Choroid plexus epithelial cell (primary cell): Measurements from ENCODE around the gene MIA2.
"Not testable (repeated sequence)": the region's sequence is repeated elsewhere in the genome, so short reads cannot be mapped to it uniquely, and the experiment has no call there.

ENCODE experiments used
- DNase-seq: peaks from one replicate; pipeline ENCODE4 v3.0.0-alpha.2; 2010; ENCODE audit warnings: low read depth
- H3K4me3 ChIP-seq: 2 replicates; pipeline ENCODE4 v1.5.1; 2011; ENCODE audit warnings: low read depth, mild to moderate bottlenecking, control low read depth, low read length, moderate library complexity
- TF ChIP-seq, protein P1 (sequence below): conservative IDR thresholded peaks from 2 replicates; pipeline ENCODE4 v1.5.1; 2011; ENCODE audit warnings: low read depth, mild to moderate bottlenecking, control low read depth, inconsistent platforms, low read length, moderate library complexity

The MIA2 gene

GRCh38 chr14:39316830-39317553, 83.3 kb downstream of the MIA2 start:
- no peak for DNase-seq
- TF ChIP-seq, protein P1, sequence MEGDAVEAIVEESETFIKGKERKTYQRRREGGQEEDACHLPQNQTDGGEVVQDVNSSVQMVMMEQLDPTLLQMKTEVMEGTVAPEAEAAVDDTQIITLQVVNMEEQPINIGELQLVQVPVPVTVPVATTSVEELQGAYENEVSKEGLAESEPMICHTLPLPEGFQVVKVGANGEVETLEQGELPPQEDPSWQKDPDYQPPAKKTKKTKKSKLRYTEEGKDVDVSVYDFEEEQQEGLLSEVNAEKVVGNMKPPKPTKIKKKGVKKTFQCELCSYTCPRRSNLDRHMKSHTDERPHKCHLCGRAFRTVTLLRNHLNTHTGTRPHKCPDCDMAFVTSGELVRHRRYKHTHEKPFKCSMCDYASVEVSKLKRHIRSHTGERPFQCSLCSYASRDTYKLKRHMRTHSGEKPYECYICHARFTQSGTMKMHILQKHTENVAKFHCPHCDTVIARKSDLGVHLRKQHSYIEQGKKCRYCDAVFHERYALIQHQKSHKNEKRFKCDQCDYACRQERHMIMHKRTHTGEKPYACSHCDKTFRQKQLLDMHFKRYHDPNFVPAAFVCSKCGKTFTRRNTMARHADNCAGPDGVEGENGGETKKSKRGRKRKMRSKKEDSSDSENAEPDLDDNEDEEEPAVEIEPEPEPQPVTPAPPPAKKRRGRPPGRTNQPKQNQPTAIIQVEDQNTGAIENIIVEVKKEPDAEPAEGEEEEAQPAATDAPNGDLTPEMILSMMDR, result no peak
- H3K4me3 ChIP-seq, result no peak overlapping the region

DNA sequence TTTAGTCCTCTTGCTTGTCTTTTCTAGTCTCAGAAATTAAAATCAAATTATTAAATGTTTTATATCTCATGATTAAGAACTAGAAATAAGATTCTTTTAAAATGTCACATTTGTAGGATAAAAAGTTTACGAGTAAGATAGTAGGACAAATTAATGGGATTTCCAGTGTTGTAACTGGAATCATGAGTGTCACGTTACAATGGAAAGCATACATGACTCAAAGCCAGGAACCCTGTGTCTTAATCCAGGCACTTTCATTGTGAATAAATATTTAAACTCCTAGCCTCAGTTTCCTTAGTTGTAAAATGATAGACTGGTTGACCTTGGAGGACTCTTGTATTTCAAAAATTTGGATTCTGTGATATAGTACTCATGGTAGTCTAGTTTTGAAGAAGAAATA, 84.9 kb downstream of the MIA2 start:
- DNase-seq, result no peak
- TF ChIP-seq, protein P1, result no peak
- H3K4me3 ChIP-seq, result no peak overlapping the region

GRCh38 chr14:39319381-39319780, 85.7 kb downstream of the MIA2 start:
- TF ChIP-seq, protein P1, result no peak
- DNase-seq, result no peak
- H3K4me3 ChIP-seq, result no peak overlapping the region

DNA sequence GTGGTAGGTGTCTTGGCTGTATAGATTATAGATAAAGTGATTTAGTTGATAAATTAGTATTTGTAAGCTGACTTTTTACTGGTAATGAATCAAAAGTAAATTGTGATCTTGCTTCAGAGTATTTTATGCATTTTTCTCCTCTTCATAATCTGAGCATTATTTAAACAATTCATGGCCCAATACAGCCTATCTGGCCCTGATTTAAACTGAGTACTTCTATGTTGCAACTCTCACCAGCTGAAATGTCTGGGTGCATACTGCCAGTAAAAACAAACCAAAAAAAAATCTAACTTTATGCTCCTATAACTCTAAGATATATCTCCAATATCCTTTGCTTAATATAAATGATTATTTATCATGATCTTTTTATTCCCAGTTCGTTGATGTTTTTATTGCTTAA, 86.6 kb downstream of the MIA2 start:
- no peak overlapping the region for H3K4me3 ChIP-seq
- DNase-seq, result peak; percentile 39
- TF ChIP-seq, protein P1, result no peak

DNA sequence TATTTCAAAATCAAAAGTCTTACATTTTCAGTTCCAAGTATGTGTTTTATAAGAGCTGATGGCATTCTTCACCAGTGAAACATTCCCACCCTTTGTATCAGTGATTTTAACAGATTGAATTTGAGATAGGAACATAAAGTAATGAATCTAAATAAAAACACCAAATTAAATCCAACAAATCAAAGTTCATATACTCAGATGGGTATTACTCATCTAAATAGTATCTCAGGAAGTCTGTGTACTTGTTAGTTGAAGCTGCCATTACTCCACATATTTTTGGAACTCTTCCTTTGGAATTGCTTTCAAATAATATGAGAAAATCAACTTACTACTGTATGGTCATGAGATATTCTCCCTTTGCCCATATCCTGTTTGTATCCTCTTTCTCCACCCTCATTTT, 89.1 kb downstream of the MIA2 start:
- H3K4me3 ChIP-seq, result no peak overlapping the region
- TF ChIP-seq, protein P1, result no peak
- DNase-seq, result peak; percentile 48

DNA sequence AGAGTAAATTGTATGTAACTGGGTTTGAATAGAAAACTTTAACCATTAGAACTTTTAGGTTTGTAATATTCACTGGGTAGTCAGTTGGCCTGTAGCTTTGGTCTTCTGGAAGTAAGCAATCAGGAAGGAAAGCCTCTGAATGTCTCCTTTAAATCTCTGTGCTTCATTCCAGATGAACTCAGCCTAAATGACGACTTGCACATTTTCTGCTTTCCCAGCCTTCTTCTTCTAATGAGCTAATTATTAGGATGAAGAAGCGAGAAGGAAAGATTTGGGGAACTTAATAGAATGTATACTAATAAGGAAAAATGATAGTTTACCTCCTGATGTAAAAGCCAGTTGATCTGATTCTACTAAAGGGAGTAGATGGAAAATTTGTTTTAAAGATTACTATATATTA, 90.4 kb downstream of the MIA2 start:
- H3K4me3 ChIP-seq, result no peak overlapping the region
- TF ChIP-seq, protein P1, result no peak
- no peak for DNase-seq

GRCh38 chr14:39339003-39339402, 105.3 kb downstream of the MIA2 start:
- peak; percentile 94 for DNase-seq
- TF ChIP-seq, protein P1, result no peak
- no peak overlapping the region for H3K4me3 ChIP-seq

DNA sequence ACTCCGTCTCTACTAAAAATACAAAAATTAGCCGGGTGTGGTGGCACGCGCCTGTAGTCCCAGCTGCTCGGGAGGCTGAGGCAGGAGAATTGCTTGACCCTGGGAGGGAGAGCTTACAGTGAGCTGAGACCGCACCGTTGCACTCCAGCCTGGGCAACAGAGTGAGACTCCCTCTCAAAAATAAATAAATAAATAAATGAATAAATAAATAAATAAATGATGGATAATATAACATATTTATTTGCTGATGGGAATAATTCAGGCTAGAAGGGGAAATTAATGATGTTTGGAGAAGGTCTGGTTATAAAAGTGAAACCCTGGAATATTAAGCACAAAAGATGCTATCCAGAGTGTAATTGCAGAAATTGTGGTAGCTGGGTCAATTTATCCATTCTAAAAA, 107.4 kb downstream of the MIA2 start:
- not testable (repeated sequence) for DNase-seq, H3K4me3 ChIP-seq
